HG02870 (cell line): Measurements from ENCODE around the gene WDPCP.
"Not testable (repeated sequence)": the region's sequence is repeated elsewhere in the genome, so short reads cannot be mapped to it uniquely, and the experiment has no call there.

Experiments
- ATAC-seq: cut with Tn5 transposase; IDR thresholded peaks from one replicate; pipeline ENCODE4 v1.9.1; 2021; ENCODE audit warnings: mild to moderate bottlenecking, moderate library complexity; ENCODE audit not compliant: unreplicated experiment

WDPCP gene

DNA sequence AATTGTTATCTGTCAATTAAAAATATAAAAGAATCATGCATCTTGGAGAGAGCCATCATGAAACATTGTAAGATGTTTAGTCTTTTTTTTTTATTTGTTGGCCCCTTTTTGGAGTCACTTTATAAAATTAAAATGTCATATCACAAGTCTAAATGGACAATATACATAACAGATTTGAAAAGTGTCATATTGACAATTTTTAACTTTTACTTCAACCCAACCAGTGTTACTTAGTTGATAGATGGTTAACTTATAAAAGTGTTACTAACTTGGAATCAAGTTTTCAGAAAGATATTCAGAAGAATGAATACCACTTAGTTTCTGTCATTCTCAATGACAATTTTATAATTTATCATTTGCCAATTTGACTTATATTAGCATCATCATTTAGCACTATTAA lies 319.3 kb downstream of the WDPCP start:
- no peak for ATAC-seq

- no peak for ATAC-seq
These were observed 327.1 kb downstream of the WDPCP start for GRCh38 chr2:63261137-63261621.

GRCh38 chr2:63257473-63257872 lies 330.8 kb downstream of the WDPCP start:
- ATAC-seq: peak; percentile 98

DNA sequence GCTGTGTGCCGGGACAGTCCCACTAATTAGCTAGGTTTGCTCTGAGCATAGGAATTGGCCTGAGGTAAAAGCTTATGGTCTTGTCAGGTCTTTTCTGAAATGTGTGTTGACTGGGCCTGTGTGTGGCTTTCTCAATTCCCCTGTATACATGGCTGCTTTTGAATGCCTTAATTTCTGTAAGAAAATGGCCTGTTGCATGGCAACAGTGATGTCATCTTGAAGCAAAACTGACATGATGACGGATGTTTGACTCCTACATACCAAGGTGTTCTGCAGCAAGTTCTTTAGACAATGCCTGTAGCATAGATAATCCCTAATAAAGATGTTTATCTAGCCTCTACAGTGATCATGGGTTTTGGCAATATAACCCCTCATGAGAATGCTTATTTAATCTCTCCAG lies 339.1 kb downstream of the WDPCP start:
- no peak for ATAC-seq

GRCh38 chr2:63242747-63243146 lies 345.5 kb downstream of the WDPCP start:
- no peak for ATAC-seq

- ATAC-seq: no peak
These were observed 362.2 kb downstream of the WDPCP start for GRCh38 chr2:63225964-63226686.

DNA sequence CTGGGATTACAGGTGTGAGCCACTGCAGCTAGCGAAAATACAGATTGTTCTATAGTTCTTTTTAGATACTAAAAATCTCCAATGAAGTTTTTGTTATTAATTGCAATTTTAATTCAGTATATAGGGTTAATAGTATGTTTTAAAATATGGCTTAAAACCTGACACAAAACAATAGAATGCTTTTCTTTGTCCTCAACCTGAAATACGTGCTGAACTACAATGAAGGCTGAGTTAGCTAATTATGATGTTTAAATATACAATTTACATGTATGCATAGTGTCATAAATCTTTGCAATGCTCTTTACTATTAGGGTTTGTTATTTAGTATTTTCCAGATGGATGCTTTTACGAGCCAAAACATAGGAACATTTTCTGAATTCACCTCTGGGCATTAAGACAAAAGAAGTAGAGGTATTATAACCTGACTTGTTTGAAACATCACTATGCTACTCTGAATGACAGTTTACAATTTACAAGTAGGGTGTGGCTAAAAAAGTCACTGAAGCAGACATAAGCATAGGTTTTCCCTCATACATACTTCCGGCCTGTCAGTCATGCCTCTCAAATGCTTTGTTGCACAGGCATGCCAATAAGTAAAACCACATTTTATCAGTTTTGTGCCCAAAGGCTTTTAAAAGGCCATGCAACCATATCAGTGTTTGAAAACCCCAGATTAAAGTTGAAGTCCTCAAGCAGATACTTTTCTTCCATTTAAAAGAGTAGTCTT lies 369.3 kb downstream of the WDPCP start:
- no peak for ATAC-seq

DNA sequence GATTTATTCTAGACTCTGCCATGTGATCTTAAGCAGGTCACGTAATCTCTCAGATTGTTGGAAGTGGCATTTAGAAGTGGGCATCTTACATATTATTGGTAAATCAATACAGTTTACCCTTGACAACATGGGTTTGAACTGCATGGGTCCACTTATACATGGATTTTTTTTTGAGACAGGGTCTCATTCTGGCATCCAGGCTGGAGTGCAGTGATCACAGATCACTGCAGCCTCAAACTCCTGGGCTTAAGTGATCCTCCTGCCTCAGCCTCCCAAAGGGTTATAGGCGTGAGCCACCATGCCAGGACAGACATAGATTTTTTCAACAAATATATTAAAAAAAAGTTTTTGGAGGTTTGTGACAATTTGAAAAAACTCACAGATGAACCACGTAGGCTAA lies 393.0 kb downstream of the WDPCP start:
- no peak for ATAC-seq

GRCh38 chr2:63194175-63194574 lies 394.1 kb downstream of the WDPCP start:
- no peak for ATAC-seq

- no peak for ATAC-seq
These were observed 395.1 kb downstream of the WDPCP start for GRCh38 chr2:63192889-63193774.

DNA sequence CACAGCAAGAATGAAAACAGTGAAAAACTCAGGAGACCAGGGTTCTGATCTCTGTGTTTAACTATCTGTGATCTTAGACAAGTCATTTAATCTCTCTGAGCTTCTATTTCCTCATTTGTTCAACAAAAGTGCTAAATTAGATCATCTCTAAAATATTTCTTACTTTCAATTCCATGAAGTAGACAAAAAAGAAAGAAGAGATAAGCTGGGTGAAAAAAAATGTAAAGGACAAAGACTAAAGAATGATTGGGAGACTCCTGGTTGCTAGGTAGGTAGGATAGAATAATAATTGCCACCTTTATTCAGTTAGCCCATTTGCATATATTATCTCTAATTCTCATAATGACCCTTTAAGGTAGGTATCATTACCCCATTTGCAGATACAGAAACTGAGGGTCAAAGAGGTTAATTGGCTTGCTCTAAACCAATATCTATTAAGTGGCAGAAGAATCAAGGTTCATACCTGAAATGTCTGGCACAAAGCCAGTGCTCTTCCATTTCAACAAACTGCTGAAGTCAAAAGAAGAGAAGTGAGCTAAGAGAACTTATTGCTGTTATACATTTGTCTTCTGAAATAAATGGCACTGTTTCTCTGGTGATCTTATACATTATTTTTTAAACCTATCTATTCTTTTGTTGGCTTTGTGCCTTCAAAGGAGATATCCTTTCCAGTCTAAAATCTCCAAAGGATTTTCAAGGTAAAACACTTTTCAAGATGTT lies 395.9 kb downstream of the WDPCP start:
- no peak for ATAC-seq

DNA sequence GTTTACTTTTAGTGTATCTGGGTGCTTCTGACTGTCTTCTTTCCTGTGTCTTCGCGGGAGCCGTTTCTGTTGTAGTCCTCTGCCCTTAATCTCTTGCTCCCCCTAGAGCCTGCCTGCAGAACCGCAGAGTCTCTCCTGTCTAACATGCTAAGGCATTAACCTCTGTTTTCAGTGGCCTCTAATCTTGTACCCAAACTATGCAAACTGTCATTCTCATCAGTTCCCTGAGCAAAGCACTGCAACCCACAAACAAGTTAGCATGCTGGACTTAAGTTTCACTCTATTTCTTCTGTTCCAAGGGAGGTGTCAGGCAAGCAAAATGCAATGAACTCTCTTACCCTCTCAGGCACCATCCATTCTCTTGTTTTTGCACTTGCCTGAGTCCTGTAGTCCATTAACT lies 399.3 kb downstream of the WDPCP start:
- ATAC-seq: peak; percentile 92

GRCh38 chr2:63186331-63186730 lies 401.9 kb downstream of the WDPCP start:
- no peak for ATAC-seq

GRCh38 chr2:63163161-63163820 lies 425.0 kb downstream of the WDPCP start:
- no peak for ATAC-seq

DNA sequence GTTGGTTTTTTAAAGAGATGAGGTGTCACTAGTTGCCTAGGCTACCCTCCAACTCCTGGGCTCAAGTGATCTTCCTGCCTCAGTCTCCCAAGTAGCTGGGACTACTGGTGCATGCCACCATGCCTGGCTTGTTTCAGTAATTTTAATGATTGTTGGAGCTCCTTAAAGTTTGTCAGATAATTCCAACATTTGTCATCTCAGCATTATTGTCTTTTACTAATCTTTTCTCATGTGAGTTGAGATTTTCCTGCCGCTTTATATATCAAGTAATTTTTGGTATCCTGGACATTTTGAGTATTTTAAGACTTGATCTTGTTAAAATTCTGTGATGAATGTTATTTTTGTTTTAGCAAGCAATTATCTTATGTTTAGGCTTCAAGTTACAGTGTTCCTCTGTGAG lies 429.0 kb downstream of the WDPCP start:
- ATAC-seq: no peak

- not testable (repeated sequence) for ATAC-seq
These were observed 451.6 kb downstream of the WDPCP start for GRCh38 chr2:63136683-63137082.

DNA sequence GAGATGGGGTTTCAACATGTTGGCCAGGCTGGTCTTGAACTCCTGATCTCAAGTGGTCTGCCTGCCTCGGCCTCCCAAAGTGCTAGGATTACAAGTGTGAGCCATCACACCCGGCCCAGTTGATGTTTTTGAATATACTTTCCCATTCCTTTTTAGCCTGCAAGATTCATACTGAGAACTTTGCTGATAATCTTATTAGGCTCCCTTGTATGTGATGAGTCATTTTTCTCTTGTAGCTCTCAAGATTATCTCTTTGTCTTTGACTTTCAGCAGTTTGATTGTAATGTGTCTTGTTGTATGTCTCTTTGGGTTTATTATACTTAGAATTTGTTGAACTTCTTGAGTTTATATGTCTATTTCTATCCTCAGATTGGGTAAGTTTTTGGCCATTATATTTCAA lies 456.3 kb downstream of the WDPCP start:
- no peak for ATAC-seq

- no peak for ATAC-seq
These were observed 457.1 kb downstream of the WDPCP start for GRCh38 chr2:63131196-63131595.

GRCh38 chr2:63127594-63127993 lies 460.7 kb downstream of the WDPCP start:
- ATAC-seq: no peak

- peak; percentile 82 for ATAC-seq
These were observed 463.4 kb downstream of the WDPCP start for GRCh38 chr2:63124850-63125249.
